OCI-LY3 (cell line): ENCODE results near the gene PPP6R3.

Experiments
- CTCF ChIP-seq: fragments of 200-600, 300-600 bp; sonication (generic); IDR thresholded peaks from 2 replicates; pipeline ENCODE4 v1.5.1; 2014; ENCODE audit warnings: antibody characterized with exemption, low read length, low read depth
- EZH2phosphoT487 ChIP-seq: fragments of 200-600 bp; shearing (Covaris generic); IDR thresholded peaks from 2 replicates; pipeline ENCODE4 v1.6.1; 2018; ENCODE audit warnings: antibody characterized with exemption, mixed run types, low read depth

- no peak for TF ChIP-seq CTCF
- no peak for TF ChIP-seq EZH2phosphoT487
These were observed 135.7 kb downstream of the PPP6R3 start for GRCh38 chr11:68596231-68596630.
